Heart left ventricle (tissue), 16 donors: ENCODE results near the gene ICA1L. TPM values are rescaled to one million over a fixed set of nuclear protein-coding genes. Genes with fewer than 3 reads are reported as not detected.
"Not testable (repeated sequence)": the region's sequence is repeated elsewhere in the genome, so short reads cannot be mapped to it uniquely, and the experiment has no call there.

Experiments
- ATAC-seq, 4 donors: fragments of 200-7000 bp; cut with Tn5 transposase; one replicate each; pipeline ENCODE4 v1.9.1; 2020 to 2022; ENCODE audit warnings: moderate library complexity in 4 of 4, mild to moderate bottlenecking in 3 of 4, moderate number of reproducible peaks in 1 of 4
- DNase-seq, 5 donors: peaks; one replicate each; pipeline ENCODE4 v3.0.0-alpha.2; 2020
- H3K27ac ChIP-seq, 12 donors: fragments of 200-600 bp; sonication (generic) in 4 of 12; one replicate each; pipeline versions ENCODE4 v1.5.0 to v1.8.0; 2016 to 2022; ENCODE audit warnings: mild to moderate bottlenecking in 2 of 12
- H3K27me3 ChIP-seq, 9 donors: fragments of 200-600 bp; sonication (generic) in 2 of 9; one replicate each; pipeline versions ENCODE4 v1.5.1 to v1.8.0; 2016 to 2022; ENCODE audit warnings: mild to moderate bottlenecking in 3 of 9
- H3K36me3 ChIP-seq, 9 donors: fragments of 200-600 bp; sonication (generic) in 2 of 9; one replicate each; pipeline versions ENCODE4 v1.5.0 to v1.8.0; 2018 to 2022; ENCODE audit warnings: mild to moderate bottlenecking in 2 of 9
- H3K4me1 ChIP-seq, 12 donors: fragments of 200-600 bp; sonication (generic) in 4 of 12; one replicate each; pipeline versions ENCODE4 v1.5.0 to v1.8.0; 2016 to 2022; ENCODE audit warnings: mild to moderate bottlenecking in 3 of 12
- H3K4me3 ChIP-seq, 12 donors: fragments of 200-600 bp; sonication (generic) in 4 of 12; one replicate each; pipeline versions ENCODE4 v1.5.0 to v1.8.0; 2017 to 2022; ENCODE audit warnings: mild to moderate bottlenecking in 9 of 12, moderate library complexity in 4 of 12
- H3K9me3 ChIP-seq, 12 donors: fragments of 200-600 bp; sonication (generic) in 4 of 12; one replicate each; pipeline versions ENCODE4 v1.5.0 to v1.8.0; 2016 to 2022; ENCODE audit warnings: mild to moderate bottlenecking in 1 of 12
- POLR2A ChIP-seq, 2 donors: fragments of 450-650 bp; IDR thresholded peaks; one replicate each; pipeline ENCODE4 v1.6.1; 2017; ENCODE audit warnings: antibody characterized with exemption in 2 of 2, mild to moderate bottlenecking in 2 of 2, moderate library complexity in 2 of 2
- WGBS, 4 donors: extraction: QIAGEN DNeasy Blood & Tissue Kit in 2 of 4; methylation state at CpG; one replicate each; pipeline versions ENCODE4 v1.1.5 to v1.1.7; 2013 to 2018; 5-methylcytosine and 5-hydroxymethylcytosine counted together
- intact Hi-C, 10 donors: fragments of 100-400 bp; cut with DNase I; formaldehyde crosslinking; loops; one replicate each; pipeline versions ENCODE4 v1.11.1 to v1.14.2; 2022
- polyA plus RNA-seq, 2 donors: library from polyadenylated mRNA; stranded (reverse); fragments of 200-250 nt; gene quantifications; one replicate each; pipeline ENCODE4 v1.2.3, GENCODE V29; 2013
- total RNA-seq, 9 donors: library from RNA; depleted of rRNA in 2 of 9; stranded (reverse); fragments of >200 nt in 2 of 9; fragmentation: NEBNext Ultra II Directional in 3 of 9; extraction: Animal tissue kit (Norgen Biotek cat#: 25700) in 3 of 9; gene quantifications; one replicate each; pipeline versions ENCODE4 v1.1.0 to v1.2.4, GENCODE V29; 2016 to 2023
- TF ChIP-seq, protein P1 (sequence below), 12 donors: fragments of 200-600 bp; sonication (generic) in 4 of 12; IDR thresholded peaks; one replicate each; pipeline versions ENCODE4 v1.5.0 to v1.8.0; 2018 to 2022; ENCODE audit warnings: antibody characterized with exemption in 12 of 12, mild to moderate bottlenecking in 5 of 12
- donor health status: ischemic (EF 13 %, LVEDD 7.1; RV severe dilation, severe dysfunction).
- donor health status: healthy with polysubstance abuse.
- donor health status: DM: no; HTN: yes; CAD: no.
- donor health status: DM: no; HTN: no; CAD: no.
- donor health status: ischemic (EF 25% LVEDD 6.9; RV normal size, moderate dysfunction).
- donor health status: ischemic (EF 25% LVEDD 5.7; RV mildly dilated, moderate dysfunction).
- donor health status: healthy.
- donor health status: DM: yes; HTN: yes; CAD: no.
- donor health status: ischemic (EF 35%, LVEDD 5.7; RV mildly dilated, moderate dysfunction).
- donor health status: nonischemic (EF 11% LVEDD 7.7; RV severe dilation, severe dysfunction).
- donor health status: DM: yes; HTN: yes; CAD: no.
- donor health status: PGD.
- donor health status: ischemic (EF 29% LVEDD 5.4; RV normal size, mild dysfunction).
- donor health status: nonischemic (EF 23%, LVEDD 6.1; RV moderate dilation, normal function).

ICA1L gene
- total and polyA plus RNA-seq, 11 donors, result 1.5 to 9.2 (median 6.0) TPM

DNA sequence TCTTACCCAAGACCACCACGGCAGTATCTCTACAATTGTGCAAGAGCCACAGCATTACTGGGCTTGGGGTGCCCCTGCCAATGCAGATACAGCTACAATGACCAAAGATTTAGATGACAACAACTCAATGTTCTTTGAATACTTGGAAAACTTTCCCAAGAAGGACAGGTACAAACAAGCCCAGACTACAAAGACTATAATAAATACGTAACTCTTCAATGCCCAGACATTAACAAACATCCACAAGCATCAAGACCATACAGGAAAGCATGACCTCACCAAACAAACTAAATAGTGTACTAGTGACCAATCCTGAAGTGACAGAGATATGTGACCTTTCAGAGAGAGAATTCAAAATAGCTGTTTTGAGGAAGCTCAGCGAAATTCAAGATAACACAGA, 62.8 kb downstream of the ICA1L start:
- H3K4me1 ChIP-seq, result peaks cover 0 to 21% (median 10%) of the 10 kb centered on the region in 12 donors
- ATAC-seq, result no peak
- H3K36me3 ChIP-seq, result peaks cover 0 to 15% (median 0%) of the 10 kb centered on the region in 9 donors
- H3K9me3 ChIP-seq, result peaks cover 0 to 13% (median 0%) of the 10 kb centered on the region in 12 donors
- no peak for TF ChIP-seq POLR2A (IDR thresholded peaks at IDR 0.05)
- TF ChIP-seq, protein P1, sequence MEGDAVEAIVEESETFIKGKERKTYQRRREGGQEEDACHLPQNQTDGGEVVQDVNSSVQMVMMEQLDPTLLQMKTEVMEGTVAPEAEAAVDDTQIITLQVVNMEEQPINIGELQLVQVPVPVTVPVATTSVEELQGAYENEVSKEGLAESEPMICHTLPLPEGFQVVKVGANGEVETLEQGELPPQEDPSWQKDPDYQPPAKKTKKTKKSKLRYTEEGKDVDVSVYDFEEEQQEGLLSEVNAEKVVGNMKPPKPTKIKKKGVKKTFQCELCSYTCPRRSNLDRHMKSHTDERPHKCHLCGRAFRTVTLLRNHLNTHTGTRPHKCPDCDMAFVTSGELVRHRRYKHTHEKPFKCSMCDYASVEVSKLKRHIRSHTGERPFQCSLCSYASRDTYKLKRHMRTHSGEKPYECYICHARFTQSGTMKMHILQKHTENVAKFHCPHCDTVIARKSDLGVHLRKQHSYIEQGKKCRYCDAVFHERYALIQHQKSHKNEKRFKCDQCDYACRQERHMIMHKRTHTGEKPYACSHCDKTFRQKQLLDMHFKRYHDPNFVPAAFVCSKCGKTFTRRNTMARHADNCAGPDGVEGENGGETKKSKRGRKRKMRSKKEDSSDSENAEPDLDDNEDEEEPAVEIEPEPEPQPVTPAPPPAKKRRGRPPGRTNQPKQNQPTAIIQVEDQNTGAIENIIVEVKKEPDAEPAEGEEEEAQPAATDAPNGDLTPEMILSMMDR (IDR thresholded peaks at IDR 0.05), result no peak
- 86 to 92% (median 88%) methylated on average over 3 of the region's 3 CpGs for WGBS, 4 donors
- H3K4me3 ChIP-seq, result no peak overlapping the region
- no peak for DNase-seq
- intact Hi-C loops, result loop anchor here in 2 of 10 donors (5.0 kb wide), 1 partner anchor 176 kb away; the partner anchor contains the start of gene FAM117B (in 2 of the 2)
- no peak overlapping the region for H3K27ac ChIP-seq
- no peaks in the 10 kb centered on the region for H3K27me3 ChIP-seq

DNA sequence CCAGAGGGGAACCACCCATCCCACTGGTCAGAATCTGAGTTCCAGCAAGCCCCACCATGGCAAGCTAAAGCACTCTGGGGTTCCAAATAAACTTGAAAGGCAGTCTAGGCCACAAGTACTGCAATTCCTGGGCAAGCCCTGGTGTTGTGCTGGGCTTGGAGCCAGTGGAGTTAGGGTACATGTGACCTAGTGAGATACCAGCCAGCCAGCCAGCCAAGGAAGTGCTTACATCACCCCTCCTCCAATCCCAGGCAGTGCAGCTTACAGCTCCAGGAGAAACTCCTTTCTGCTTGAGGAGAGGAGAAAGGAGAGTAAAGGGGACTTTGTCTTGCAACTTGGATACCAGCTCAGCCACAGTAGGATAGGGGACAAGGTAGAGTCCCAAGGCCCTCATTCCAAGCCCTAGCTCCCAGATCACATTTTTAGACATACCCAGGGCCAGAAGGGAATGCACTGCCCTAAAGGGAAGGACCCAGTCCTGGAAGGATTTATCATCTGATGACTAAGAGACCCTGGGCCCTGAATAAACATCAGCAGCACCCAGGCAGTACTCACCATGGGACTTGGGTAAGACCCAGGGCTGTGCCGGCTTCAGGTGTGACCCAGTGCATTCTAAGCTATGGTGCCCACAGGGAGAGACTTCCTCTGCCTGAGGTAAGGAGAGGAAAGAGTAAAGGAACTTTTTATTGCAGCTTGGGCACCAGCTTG, 64.0 kb downstream of the ICA1L start:
- peaks cover 0 to 13% (median 0%) of the 10 kb centered on the region in 12 donors for H3K9me3 ChIP-seq
- H3K27ac ChIP-seq, result peak overlapping the region in 9 of 12 donors; percentile 19 to 69 (median 56)
- peaks cover 0 to 15% (median 0%) of the 10 kb centered on the region in 9 donors for H3K36me3 ChIP-seq
- H3K27me3 ChIP-seq, H3K4me3 ChIP-seq: not testable (repeated sequence)
- intact Hi-C loops, result loop anchor here in 2 of 10 donors (5.0 kb wide), 1 partner anchor 175 kb away; the partner anchor contains the start of gene FAM117B (in 2 of the 2)
- 89 to 100% (median 97%) methylated on average over 1 of the region's 1 CpG for WGBS, 4 donors
- H3K4me1 ChIP-seq, result peaks cover 0 to 21% (median 10%) of the 10 kb centered on the region in 12 donors
- DNase-seq, result peak; percentile 67 to 90 (median 80)
- ATAC-seq, result peak; percentile 95 to 97 (median 96)

DNA sequence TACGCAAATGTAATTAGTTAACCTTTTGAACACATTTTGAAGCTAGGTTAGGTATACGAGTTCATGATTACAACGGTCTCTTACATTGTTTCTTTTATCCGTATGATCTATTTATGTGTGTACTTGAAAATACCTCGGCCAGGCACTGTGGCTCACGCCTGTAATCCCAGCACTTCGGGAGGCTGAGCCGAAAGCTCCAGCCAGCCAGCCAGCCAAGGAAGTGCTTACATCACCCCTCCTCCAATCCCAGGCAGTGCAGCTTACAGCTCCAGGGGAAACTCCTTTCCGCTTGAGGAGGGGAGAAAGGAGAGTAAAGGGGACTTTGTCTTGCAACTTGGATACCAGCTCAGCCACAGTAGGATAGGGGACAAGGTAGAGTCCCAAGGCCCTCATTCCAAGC, 65.7 kb downstream of the ICA1L start:
- DNase-seq (peak; percentile 22 to 73 (median 69)), ATAC-seq (peak; percentile 90 to 95 (median 92))
- WGBS, 4 donors, result 25 to 33% (median 26%) methylated on average over 9 of the region's 9 CpGs
- Histone ChIP-seq H3K9me3 (peaks cover 0 to 13% (median 0%) of the 10 kb centered on the region in 12 donors), H3K27ac (peak overlapping the region in 10 of 12 donors; percentile 23 to 69 (median 48)), H3K36me3 (peaks cover 0 to 13% (median 0%) of the 10 kb centered on the region in 9 donors), H3K4me3 (peak overlapping the region in 4 of 12 donors; percentile 4 to 36 (median 29)), H3K4me1 (peaks cover 0 to 21% (median 10%) of the 10 kb centered on the region in 12 donors)
- intact Hi-C loops, result loop anchor here in 2 of 10 donors (5.0 kb wide), 1 partner anchor 174 kb away; the partner anchor contains the start of gene FAM117B (in 2 of the 2)
- not testable (repeated sequence) for H3K27me3 ChIP-seq

DNA sequence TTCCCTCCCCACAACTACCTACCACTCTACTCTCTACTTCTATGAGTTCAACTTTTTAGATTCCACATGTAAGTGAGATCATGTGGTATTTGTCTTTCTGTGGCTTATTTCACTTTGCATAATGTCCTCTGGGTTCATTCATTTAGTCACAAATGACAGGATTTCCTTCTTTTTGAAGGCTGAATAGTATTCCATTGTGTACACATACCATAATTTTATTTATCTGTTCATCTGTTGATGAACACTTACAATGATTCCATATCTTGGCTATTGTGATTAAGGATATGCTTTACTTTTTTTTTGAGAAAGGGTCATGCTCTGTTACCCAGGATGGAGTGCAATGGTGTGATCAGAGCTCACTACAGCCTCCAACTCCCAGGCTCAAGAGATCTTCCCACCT, 73.6 kb downstream of the ICA1L start:
- intact Hi-C loops, result no loop called here
- no peak overlapping the region for H3K4me3 ChIP-seq
- H3K4me1 ChIP-seq, result no peaks in the 10 kb centered on the region
- no peak overlapping the region for H3K27ac ChIP-seq
- H3K27me3 ChIP-seq, result no peaks in the 10 kb centered on the region
- DNase-seq (no peak), ATAC-seq (no peak)
- peaks cover 0 to 4% (median 0%) of the 10 kb centered on the region in 9 donors for H3K36me3 ChIP-seq
- no peak for TF ChIP-seq POLR2A (IDR thresholded peaks at IDR 0.05)
- TF ChIP-seq, protein P1 (IDR thresholded peaks at IDR 0.05), result no peak
- peaks cover 0 to 7% (median 0%) of the 10 kb centered on the region in 12 donors for H3K9me3 ChIP-seq

DNA sequence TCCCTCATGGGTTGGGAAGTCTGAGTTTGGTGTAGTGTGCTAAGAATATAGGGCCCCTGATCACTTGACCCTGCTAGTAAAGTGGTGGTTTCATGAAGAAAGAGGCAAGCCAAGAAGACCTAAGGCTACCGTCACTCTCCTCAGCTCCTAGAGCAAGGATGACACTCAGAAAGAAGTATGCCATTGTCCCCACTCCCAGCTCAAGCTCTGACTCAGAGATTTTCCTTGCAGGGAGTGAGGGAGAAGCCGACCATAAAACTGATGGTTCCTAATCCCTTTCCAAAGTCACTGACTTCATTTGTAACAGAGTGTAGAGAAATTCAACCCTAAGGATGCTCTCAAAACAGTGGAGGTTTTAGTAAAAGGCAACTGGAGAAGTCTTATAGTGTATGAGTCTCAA, 80.9 kb downstream of the ICA1L start:
- no peaks in the 10 kb centered on the region for H3K9me3 ChIP-seq
- DNase-seq (no peak), ATAC-seq (no peak)
- no peak overlapping the region for H3K27ac ChIP-seq
- no peaks in the 10 kb centered on the region for H3K4me1 ChIP-seq
- intact Hi-C loops, result no loop called here
- H3K36me3 ChIP-seq, result peaks cover 0 to 36% (median 9%) of the 10 kb centered on the region in 9 donors
- no peak for TF ChIP-seq POLR2A (IDR thresholded peaks at IDR 0.05)
- TF ChIP-seq, protein P1 (IDR thresholded peaks at IDR 0.05), result no peak
- 94 to 95% (median 94%) methylated on average over 2 of the region's 2 CpGs for WGBS, 4 donors
- no peak overlapping the region for H3K4me3 ChIP-seq
- no peaks in the 10 kb centered on the region for H3K27me3 ChIP-seq
